Stimulated activated CD4-positive, alpha-beta T cell treated with anti-CD3 and anti-CD28 coated beads, Interleukin-15, amount 100 ng/mL, for 1 hour (primary cell): ENCODE data around the gene RALA.

ENCODE experiments used
- DNase-seq, 2 donors: peaks; one replicate each; pipeline ENCODE4 v3.0.0-alpha.2; 2020; ENCODE audit warnings: low read depth in 1 of 2, low spot score in 1 of 2

Gene RALA, protein sequence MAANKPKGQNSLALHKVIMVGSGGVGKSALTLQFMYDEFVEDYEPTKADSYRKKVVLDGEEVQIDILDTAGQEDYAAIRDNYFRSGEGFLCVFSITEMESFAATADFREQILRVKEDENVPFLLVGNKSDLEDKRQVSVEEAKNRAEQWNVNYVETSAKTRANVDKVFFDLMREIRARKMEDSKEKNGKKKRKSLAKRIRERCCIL

DNA sequence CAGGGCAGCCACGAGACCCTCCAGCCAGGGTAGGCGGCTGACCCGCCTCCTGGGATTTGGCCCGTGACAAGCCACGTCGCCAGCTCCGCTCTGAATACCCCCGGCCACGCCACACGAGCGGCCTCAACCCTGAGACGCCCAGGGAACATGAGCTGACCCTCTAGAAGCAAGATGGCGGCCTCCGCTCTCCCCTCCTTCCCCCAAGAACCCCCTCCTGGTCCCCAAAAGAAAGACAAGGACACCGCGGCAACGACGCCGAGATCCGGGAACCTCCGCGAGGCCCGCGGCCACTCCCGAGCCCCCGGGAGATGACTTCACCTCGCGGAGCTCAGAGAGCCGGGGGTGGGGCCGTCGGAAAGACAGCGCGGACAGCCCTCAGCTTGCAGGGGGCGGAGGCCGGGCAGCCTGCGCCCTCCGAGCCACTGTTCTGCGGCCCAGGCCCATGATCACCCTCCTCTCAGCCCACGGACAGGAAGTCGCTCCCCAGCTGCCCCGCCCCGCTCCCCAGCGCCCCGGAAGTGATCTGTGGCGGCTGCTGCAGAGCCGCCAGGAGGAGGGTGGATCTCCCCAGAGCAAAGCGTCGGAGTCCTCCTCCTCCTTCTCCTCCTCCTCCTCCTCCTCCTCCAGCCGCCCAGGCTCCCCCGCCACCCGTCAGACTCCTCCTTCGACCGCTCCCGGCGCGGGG is at the start of gene RALA:
Gene RALA (plus strand): TSS at position 526 of the 685 bp plus-strand sequence. CDS start 63,096 bp downstream, outside the sequence.
- DNase-seq: peak; percentile 77 to 84

GRCh38 chr7:39574673-39575349 is 48.6 kb upstream of the RALA start:
- no peak for DNase-seq

DNA sequence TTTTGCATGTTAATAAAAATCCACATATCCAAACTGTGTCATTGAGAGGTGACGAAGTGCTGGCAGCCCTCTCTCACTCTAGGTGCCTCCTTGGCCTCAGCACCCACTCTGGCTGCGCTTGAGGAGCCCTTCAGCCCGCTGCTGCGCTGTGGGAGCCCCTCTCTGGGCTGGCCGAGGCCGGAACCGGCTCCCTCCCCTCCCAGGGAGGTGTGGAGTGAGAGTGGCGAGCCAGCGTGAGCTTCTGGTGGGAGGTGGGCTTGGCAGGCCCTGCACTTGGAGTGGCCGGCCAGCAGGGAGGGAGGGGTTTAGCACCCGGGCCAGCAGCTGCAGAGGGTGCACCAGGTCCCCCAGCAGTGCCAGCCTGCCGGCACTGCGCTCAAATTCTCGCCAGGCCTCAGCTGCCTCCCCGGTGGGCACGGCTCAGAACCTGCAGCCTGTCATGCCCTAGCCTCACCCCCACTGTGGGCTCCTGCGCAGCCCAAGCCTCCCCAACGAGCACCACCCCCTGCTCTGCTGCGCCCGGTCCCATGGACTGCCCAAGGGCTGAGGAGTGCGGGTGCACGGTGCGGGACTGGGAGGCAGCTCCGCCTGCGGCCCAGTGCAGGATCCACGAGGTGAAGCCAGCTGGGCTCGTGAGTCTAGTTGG is 46.0 kb upstream of the RALA start:
- DNase-seq: no peak

- DNase-seq: peak; percentile 36 to 55
These were observed 43.1 kb upstream of the RALA start for GRCh38 chr7:39580149-39580874.

- DNase-seq: no peak
These were observed 40.8 kb upstream of the RALA start for GRCh38 chr7:39582536-39582935.

GRCh38 chr7:39583539-39583938 is 39.8 kb upstream of the RALA start:
- DNase-seq: no peak

DNA sequence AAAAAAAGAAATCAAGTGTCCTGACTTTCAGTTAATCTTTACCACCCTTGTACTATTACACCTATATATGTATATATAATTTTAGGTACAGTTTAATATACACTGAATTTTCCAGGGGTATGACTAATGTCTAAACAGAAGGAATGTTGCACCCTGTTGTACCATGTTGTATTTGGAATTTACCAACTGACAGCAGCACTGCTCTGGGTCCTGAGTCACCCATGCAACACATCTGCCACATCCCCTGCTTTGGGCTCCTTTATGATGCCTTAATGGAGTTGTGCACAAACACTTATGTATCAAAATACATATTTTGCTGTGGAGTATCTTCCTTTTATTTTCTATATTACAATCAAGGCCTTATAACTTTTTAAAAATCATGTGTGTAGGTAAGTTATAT is 36.0 kb upstream of the RALA start:
- DNase-seq: no peak

DNA sequence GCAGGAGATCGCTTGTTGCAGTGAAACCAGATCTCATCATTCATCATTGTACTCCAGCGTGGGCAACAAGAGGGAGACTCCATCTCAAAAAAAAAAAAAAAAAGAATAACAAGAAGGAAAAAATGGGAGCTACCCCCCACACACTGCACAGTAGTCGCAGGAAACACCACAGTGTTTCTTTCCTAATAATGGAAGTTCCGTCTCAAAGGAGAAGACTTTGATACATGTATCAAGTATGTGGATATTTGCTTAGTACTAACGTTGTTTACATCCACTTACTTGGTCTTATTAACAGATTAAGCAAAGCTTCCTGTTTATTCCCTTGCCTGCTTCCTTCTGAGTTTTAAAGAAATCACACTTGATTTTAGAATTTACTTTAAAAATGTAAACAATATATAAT is 35.0 kb upstream of the RALA start:
- no peak for DNase-seq

DNA sequence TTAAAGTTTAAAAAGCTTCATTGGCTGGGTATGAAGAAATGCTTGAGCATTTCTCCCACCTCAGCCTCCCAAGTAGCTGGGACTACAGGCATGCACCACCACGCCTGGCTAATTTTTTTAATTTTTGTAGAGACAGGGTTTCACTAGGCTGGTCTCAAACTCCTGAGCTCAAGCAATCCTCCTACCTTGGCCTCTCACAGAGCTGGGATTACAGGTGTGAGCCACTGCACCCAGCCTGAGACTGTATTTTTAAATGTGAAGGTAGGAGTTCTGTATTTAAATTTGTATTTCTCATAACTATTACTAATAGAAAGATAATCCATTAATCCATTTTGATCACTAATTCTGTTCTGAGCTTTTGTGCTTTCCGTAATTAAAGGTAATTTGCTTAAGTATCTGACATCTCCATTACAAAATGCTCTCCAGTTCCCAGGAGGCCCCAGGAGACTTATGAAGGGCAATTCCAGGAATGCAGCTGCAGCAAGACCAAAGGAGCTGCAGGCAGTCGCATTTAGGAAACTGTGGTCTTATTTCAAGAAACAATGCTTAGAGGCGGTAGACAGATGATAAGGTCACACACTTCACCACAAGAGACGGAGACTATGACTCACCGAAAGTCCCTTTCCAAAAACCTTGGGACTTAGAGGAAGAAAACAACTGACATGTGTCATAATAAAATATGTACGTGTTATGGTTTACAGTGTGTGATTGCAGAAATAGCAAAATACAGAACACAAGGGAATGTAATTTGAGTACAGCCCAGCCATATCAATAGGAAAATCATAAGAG is 33.9 kb upstream of the RALA start:
- peak in 1 of 2 donors; percentile 47 for DNase-seq

GRCh38 chr7:39592586-39592985 is 30.8 kb upstream of the RALA start:
- DNase-seq: no peak

DNA sequence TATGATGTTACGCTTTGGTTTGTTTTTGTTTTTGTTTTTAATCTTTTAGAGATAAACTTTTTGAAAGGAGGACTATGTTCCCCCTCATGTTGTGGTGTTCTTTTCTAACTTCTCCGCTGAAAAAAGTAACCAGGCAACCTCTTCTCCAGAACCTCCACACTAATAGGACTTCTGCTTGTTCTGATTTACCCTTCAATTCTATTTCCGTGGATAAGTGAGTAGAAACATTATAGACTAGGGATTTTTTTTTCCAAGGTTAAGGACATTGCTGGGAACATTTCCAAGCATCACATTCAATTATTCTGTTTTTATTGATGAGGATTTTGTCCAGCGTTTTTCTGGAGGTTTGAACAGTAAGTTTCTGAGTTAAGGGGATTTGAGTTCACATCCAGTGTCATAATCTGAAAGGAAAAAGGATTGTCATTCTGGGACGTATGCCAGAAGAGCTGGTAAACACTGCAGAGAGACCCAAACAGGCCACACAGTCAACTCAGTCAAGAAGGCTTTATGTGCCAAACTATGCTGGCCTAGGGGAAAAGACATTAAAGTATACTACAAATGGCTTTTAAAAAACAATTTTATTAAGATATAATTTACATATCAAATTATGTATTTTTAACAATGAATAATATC is 28.3 kb upstream of the RALA start:
- no peak for DNase-seq

- no peak for DNase-seq
These were observed 21.0 kb upstream of the RALA start for GRCh38 chr7:39602351-39602750.

DNA sequence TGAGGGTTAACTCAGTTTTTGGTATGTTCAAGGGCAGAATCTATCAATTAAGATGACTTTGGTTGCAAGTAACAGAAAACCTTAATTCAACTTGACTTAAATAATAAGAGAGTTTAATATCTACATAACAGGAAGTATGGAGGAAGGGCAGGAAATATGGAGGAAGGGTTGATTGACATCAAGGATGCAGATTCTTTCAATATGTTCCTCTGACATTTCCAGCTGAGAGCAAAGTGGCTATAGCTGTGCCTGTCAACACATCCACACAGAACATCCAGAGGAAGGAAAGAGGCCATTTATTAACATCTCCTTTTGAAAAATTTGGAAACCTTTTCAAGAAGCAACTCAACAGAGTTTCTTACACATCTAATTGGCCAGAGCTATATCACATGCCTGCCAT is 19.4 kb upstream of the RALA start:
- DNase-seq: no peak

- DNase-seq: no peak
These were observed 18.3 kb upstream of the RALA start for GRCh38 chr7:39605087-39605486.

- no peak for DNase-seq
These were observed 17.0 kb upstream of the RALA start for GRCh38 chr7:39606352-39606751.

GRCh38 chr7:39606941-39607340 is 16.4 kb upstream of the RALA start:
- DNase-seq: no peak

GRCh38 chr7:39607865-39608264 is 15.5 kb upstream of the RALA start:
- DNase-seq: no peak

DNA sequence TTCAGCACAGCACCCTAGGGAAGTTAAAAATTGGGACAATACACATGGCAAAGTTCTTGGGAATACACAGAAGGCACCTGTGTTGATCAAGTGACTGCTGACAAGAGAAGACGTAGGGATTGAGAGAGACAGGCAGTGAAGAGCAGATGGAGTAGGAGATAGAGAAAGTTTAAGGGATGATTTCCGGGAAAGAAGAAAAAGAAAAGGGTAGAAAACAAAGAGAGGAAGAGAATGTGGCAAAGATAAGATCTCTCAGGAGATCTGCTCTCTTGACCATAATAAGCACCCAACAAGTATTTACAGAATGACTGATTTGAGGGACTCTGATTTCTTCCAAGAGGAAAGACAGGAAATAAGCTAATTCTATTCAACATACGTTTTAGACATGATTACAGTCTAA is 15.1 kb upstream of the RALA start:
- DNase-seq: no peak

GRCh38 chr7:39609113-39609934 is 14.0 kb upstream of the RALA start:
- no peak for DNase-seq
